ENCODE data around the gene ZBTB32.

GRCh38 chr19:35723671-35724070 is 19.3 kb downstream of the ZBTB32 start:
- TF ChIP-seq CTCF (IDR thresholded peaks at IDR 0.05) = no peak
- TF ChIP-seq POLR2A (IDR thresholded peaks at IDR 0.05) = no peak
